NCI-H2196 treated with DMSO at 0.1 percent for 48 hours (cell line): ENCODE data around the gene RHBDL3.
"Not testable (repeated sequence)": the region's sequence is repeated elsewhere in the genome, so short reads cannot be mapped to it uniquely, and the experiment has no call there.

Experiments used
- DNase-seq: peaks from one replicate; lab custom pipeline; 2025; ENCODE audit not compliant: unreplicated experiment; lab: John Stamatoyannopoulos, UW

Gene RHBDL3

DNA sequence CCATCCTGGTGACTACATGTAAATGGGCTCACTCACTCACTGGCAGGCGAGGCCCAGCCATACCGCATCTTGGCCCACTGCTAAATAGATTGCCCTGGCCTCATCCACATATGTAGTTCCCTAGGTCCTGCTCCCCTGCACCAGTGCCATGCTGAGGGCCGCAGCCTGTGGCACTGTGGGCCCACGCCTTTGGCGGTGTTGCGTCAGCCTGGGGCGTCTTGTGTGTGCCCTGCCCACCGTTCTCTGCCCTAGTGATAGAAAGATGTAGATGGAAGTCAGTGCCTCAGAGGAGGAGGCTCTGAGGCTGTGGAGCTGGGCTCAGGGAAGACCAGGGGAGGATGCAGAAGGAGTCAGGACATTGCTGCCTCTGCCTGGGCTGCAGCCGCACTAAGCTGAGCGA is 57.4 kb downstream of the RHBDL3 start:
- DNase-seq: no peak

DNA sequence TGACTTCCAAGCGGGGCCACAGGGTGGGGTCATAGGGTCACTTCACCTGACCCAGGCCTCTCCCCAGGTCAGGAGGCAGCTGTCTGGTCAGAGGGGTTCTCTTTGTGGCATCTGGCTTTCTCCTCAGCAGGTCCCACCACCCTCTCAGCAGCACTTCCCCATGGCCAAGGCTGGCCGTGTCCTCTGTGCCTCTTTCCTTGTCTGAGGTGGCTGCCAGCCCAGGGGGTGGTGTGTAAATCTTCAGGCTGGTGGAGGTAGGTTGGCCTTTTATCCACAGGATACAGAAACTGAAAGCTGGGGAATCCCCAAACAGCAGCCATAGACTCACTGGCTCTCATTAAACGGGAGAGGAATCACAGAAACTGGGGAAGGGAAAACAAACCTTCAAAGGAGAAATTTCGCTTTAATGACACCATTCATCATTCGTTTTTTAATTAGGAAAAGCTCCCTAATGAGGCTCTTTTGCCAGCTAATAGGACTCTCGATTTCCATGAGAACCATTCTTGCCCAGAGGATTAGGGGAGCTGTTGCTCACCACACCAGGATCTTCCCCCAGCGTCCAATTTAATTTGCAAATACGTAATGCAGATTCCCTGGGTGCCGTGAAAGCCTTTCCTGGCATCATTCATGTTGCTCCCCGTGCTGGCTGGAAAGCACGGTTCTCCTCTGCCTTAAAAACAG is 58.3 kb downstream of the RHBDL3 start:
- DNase-seq: no peak

GRCh38 chr17:32327911-32328310 is 62.3 kb downstream of the RHBDL3 start:
- DNase-seq: no peak

GRCh38 chr17:32330147-32330546 is 64.5 kb downstream of the RHBDL3 start:
- no peak for DNase-seq

- DNase-seq: no peak
Observed at GRCh38 chr17:32331243-32332040, 65.8 kb downstream of the RHBDL3 start.

DNA sequence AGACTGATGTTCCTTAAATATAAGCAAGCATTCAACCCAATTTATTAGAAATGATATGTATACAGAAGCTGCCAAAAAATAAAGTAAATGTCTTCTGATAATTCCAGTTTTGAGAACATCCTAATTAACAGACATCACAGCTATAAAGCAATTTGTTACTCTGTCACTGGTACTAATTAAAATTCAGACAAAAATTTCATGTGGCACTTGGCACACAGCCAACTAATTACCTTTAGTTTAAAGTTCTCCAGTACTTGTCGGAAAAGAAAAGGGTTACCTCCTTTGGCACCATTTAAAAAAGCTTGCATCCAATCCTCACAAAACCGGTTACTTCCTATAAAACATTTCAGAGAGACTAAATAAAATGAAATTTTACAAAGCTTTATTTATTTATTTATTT is 67.6 kb downstream of the RHBDL3 start:
- no peak for DNase-seq

- DNase-seq: no peak
Observed at GRCh38 chr17:32335046-32335445, 69.4 kb downstream of the RHBDL3 start.

DNA sequence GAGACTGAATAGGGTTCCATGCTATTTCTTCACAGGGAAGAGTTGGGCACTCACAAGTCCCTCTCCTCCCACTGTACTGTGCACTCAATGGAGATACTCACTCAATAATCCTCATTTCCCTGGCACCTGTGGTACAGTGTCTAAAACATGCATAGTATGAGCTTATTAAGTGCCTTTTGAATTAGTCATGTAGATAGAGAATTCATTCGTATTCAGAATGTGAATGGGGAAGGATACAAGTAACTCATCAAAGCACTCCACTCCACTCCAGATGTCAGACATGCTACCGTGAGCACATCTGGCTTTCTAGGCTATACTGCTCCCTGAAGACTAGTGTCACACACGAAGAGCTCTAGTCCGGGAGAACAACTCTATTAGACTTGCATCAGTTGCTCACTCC is 70.1 kb downstream of the RHBDL3 start:
- DNase-seq: no peak

GRCh38 chr17:32341141-32341856 is 75.7 kb downstream of the RHBDL3 start:
- no peak for DNase-seq

- DNase-seq: no peak
Observed at GRCh38 chr17:32341857-32342602, 76.4 kb downstream of the RHBDL3 start, which contains the start of gene C17orf75. C17orf75 (minus strand) TSS chr17:32342173; CDS start chr17:32342139, 34 bp downstream.

DNA sequence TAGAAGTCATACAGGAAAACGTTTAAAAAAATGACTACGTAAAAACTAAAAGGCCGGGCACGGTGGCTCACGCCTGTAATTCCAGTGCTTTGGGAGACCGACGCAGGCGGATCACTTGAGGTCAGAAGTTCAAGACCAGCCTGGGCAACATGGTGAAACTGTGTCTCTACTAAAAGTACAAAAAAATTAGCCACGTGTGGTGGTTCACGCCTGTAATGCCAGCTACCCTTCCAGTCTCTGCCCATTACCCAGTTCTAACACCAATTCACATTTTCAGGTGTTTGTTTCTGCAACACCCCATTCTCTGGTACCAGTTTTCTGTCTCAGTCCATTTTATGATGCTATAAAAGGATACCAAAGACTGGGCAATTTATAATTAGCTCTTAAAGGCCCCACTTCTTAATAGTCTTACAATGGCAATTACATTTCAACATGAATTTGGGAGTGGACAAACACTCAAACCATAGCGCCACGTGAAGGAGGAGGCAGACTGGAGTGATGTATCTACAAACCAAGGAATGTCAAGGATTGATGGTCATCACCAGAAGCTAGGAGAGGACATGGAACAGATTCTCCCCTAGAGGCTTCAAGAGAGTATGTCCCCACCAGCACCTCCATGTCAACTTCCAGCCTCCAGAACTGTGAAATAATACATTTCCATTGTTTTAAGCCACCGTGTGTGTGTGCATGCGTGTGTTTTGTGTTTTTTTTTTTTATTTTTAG is 77.1 kb downstream of the RHBDL3 start:
- no peak for DNase-seq

DNA sequence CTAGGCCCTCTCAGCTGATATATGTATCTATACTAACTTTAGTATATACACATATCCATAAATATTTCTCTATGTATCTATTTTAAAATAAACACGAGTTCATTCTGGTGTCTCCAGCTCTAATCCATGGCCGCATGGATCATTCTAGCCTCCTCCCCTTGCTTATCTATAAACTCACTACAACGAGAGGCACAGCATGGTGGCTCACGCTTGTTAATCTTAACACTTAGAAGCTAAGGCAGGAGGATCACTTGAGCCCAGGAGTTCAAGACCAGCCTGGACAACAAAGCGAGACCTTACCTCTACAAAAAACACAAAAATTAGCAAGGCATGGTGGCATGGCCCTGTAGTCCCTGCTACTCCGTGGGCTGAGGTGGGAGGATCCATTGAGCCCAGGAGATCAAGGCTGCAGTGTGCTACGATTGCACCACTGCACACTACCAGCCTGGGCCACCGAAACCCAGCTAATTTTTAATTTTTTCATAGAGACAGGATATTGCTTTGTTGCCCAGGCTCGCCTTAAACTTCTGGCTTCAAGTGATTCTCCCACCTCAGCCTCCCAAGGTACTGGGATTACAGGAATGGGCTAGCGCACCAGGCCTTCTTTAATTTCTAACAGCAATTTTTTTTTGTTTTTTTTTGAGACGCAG is 80.4 kb downstream of the RHBDL3 start:
- DNase-seq: no peak

DNA sequence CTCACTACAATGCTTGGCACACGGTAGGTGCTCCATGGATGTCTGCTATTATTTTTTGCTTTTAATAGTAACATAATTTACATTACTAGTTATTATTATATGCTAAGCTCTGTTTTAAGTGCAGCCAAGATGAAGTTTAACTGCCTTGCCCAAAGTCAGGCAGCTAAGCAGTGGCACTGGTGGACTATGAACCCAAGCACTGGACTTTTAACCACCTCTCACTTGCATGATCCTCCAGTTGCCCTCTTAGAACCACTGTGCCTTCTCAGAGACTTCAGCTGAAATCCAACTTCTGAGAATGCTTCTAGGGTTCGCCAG is 82.8 kb downstream of the RHBDL3 start:
- DNase-seq: no peak

DNA sequence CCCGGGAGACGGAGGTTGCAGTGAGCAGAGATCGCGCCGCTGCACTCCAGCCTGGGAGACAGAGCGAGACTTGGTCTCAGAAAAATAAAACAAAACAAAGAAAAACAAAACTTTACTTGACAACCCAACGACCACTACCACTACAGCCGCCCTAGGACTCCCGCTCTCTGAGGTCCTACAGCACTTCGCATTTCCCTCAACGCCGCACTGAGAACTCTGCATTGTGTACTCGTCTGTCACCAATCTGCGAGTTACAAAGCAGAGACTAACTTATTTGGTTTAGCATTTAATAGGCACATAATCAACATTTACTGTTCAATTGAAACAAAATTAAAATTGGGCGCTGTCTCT is 83.8 kb downstream of the RHBDL3 start:
- no peak for DNase-seq

- peak; percentile 74 for DNase-seq
Observed at GRCh38 chr17:32349854-32350665, 84.4 kb downstream of the RHBDL3 start, which contains the start of gene ZNF207. ZNF207 (plus strand) TSS chr17:32350157; CDS start chr17:32350286, 129 bp downstream.

DNA sequence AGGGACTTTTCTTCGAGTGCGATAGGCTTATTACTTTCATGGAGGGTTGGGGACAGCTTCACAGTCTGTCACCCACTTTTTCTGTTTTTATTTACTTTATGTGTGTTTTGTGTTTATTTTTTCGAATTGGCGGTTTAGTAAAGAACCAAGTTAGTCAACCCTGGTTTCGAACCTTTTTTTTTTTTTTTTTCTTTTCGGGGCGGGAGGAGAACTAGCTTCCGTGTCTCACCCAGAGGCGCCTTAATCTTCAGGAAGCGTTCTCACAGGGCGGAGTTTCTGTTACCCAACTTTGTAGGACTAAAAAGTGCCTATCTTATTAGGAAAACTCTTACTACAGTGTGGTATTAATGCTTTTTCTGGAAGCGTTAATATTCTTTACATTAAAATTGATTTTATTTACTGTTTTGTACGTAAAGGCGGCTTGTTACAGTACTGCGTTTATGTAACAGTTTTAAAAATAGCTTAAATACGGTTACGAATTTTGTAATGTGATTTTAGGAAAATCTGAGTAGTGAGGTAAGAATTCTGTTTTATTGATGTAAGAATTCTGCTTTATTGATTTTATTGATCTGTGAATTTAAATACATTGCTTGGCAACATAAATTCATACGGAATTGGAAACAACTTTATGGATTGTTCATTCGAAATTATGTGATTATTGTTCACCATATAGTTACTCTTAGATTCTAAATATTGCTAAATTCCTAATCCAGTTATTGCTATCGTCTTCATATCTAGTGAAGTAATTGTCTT is 85.2 kb downstream of the RHBDL3 start:
- DNase-seq: peak; percentile 9

GRCh38 chr17:32352734-32353133 is 87.1 kb downstream of the RHBDL3 start:
- DNase-seq: not testable (repeated sequence)

- no peak for DNase-seq
Observed at GRCh38 chr17:32355649-32356377, 90.2 kb downstream of the RHBDL3 start.
